ENCODE results near the gene ATRAID.
"Not testable (repeated sequence)": the region's sequence is repeated elsewhere in the genome, so short reads cannot be mapped to it uniquely, and the experiment has no call there.

ATRAID gene, protein sequence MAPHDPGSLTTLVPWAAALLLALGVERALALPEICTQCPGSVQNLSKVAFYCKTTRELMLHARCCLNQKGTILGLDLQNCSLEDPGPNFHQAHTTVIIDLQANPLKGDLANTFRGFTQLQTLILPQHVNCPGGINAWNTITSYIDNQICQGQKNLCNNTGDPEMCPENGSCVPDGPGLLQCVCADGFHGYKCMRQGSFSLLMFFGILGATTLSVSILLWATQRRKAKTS

DNA sequence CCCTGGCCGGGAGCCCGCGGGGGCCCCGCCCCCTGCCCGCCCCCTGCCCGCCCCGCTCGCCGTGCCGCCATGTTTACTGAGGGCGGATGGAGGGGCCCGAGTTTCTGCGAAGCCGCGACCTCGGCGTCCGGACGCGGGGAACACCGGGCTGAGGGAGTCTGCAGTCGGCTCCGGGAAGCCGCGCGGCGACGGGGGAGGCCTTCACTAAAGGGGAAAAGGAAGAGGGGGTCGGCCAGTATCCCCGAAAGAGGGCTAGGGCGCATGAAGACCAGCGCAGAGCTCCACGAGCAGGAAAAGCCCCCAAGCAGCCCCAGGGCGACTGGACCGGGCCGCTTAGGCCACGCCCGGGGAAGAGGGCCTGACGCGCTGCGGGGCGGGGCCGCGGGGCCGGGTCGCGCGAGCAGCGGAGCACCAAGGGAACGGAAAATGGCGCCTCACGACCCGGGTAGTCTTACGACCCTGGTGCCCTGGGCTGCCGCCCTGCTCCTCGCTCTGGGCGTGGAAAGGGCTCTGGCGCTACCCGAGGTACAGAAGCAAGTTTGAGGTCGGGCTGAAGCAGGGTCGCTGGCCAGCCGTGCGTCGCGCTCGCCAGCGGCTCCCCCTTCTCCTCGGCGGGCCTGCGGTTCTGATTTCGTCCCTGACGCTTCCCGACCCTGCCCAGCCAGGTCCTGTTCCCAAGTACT lies at the start of gene ATRAID, which contains the start of gene SLC5A6:
Gene ATRAID (plus strand): TSS at position 99 of the 683 bp plus-strand sequence. CDS start 328 bp downstream, at position 427.
Gene SLC5A6 (minus strand): TSS at position 326 of the 683 bp plus-strand sequence. CDS start 4,618 bp downstream, outside the sequence.
- FAIRE-seq, result peak; percentile 64
- peak; percentile 87 for DNase-seq (ENCODE audit: extremely low spot score, insufficient read length, low read depth)

DNA sequence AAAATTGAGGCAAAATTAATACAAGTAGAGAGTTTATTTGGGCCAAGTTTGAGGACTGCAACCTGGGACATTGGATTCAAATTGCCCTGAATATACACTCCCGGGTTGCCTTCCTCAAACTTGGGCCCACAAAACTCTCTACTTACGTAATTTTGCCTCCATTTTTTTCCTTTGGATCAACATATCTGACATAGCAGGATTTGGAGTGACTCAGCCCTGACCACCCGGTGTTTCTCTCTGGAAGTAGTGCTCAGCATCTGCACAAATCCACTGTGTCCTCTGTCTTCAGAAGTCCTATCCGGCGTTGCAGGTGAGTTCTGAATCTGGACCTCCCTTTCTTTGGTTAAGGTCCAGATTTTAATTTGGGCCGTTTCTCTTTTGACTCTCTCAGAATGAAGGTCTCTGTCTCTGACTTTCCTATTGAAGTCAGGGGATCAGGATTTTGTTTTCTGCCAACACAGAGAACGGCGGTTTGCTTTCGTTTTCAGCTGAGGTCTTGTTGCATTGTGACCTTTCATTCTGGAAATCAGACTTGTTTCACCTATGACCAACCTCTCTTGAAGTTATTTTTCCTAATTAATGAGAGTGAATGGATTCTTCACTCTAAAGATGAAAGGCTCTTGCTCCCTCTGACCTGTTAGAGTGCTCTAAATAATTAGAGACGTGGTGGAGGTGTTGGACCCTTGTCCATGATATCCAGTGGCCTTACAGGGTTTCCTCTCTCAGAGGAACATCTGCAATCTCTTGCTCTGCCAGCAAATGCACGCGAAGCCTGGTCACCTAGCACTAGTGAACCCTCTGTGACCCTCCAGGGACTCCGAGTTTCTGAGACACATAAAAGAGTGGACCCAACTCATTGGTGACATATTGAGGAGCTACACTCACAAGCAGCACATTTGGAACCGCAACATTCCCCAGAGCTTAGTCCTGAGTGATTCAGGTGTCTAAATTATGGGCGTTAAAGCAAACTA lies 49.4 kb upstream of the ATRAID start:
- peak; percentile 69 for FAIRE-seq
- no peak for DNase-seq (ENCODE audit: extremely low spot score, insufficient read length, low read depth)

DNA sequence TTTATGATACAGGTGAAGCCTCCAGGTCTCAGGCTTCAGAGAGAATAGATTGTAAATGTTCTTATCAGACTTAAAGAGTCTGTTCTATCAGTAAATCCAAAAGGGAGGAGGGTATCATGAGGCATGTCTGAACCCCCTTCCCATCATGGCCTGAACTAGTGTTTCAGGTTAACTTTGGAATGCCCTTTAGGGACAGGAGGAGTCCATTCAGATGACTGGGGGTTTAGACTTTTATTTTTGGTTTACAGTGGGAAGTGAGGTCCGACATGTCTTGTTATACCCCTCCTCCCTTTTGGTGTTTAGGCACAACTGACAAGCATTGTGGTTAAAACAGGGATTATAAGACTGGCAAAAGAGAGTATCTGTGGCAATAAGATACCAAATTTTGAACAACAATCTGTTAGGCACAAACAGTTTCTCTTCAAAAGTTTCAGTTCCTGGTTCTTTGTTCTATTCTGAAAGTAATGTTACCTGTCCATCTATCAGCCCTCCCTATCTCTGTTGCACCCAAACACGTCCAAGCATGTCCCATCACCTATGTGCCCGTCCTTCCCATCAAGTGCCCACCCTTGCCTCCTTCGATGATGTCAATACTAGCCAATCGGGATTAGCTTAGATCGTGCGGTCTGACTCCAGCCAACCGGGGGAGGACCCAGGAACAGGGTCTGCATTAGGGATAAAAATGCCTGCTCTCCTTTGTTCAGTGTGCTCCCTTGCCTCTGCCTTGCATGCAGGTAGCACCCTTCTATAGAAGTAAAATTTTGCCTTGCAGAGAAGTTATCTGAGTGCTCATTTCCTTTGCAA lies 46.7 kb upstream of the ATRAID start:
- DNase-seq (ENCODE audit: extremely low spot score, insufficient read length, low read depth) (no peak), FAIRE-seq (peak; percentile 77)

DNA sequence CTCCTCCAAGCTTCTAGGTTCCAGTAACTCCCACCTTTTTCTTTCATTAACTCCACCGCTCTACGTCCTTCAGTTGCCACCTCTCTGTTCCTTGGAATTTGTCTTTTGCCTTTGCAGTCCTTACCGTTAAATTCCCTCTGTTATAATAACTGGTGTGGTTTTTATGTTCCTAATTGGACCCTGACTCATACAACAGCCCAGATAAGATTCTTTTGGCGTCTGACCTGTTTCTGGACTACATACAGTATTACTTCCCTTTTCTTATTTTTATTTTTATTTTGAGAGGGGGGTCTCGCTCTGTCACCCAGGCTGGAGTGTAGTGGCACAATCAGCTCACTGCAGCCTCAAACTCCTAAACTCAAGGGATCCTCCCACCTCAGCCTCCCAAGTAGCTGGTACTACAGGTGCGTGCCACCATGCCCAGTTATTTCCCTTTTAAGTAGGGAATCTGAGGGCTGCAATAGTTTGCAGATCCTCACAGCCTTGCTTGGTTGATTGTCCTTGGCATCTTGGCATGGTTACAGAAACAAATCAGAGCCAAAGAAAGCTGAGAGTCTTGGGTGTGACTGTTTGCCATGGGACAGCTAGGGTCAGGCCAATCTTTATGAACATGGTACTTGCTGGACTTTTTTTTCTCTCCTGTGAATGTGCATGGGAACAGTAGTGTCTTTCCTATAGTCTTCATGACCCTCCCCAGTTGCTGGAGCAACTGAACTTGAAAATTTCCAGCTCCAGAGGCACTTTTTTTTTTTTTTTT lies 41.1 kb upstream of the ATRAID start:
- DNase-seq (ENCODE audit: extremely low spot score, insufficient read length, low read depth) (no peak), FAIRE-seq (no peak)

DNA sequence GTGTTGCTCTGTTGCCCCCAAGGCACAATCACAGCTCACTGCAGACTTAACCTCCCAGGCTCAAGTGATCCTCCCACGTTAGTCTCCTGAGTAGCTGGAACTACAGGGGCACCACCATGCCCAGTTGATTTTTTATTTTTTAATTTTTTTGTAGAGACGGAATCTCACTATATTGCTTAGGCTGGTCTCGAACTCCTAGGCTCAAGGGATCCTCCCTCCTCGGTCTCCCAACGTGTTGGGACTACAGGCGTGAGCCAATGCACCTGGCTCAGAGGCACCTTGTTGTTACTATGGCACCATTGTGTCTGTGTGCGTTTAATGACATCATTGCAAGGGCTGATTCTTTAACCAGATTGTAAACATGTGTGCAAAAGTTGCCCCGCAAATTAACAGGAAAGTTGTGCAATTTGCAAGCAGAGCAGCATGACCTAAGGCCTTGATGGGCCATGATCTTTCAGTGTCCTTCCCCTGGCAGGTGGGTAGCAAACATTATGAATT lies 40.4 kb upstream of the ATRAID start:
- FAIRE-seq (no peak), DNase-seq (ENCODE audit: extremely low spot score, insufficient read length, low read depth) (no peak)

DNA sequence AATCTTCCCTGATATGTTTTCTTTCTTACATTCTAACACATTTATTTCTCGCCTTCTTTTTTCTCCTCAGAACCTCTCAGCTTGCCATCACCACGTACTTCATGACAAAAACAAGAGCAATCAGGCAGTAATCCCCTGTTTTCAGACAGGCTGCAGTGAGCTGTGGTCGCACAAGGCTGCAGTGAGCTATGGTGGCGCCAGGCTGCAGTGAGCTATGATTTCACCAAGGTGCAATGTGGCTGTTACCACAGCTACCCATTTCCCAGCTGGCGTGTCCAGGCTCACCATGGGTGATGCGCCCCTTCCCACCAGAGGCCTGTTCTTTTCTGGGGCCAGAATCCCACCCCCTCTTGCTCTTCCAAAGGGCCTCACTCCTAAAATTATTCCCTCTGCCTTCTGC lies 37.2 kb upstream of the ATRAID start:
- no peak for DNase-seq (ENCODE audit: extremely low spot score, insufficient read length, low read depth)
- FAIRE-seq, result no peak

DNA sequence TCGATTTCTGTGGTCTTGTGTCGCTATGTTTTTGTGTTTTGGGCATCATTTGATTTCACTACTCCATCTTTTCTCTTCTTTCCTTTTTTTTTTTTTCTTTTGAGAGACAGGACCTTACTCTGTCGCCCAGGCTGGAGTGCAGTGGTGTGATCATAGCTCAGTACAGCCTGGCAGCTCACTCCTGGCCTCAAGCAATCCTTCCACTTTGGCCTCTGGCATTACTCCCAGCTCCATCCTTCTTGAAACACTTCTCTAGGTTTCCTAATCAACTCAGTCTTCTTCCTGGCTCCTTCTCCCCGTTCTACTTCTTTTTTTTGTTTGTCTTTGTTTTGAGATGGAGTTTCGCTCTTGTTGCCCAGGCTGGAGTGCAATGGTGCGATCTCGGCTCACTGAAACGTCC lies 36.5 kb upstream of the ATRAID start:
- DNase-seq (ENCODE audit: extremely low spot score, insufficient read length, low read depth), result no peak

DNA sequence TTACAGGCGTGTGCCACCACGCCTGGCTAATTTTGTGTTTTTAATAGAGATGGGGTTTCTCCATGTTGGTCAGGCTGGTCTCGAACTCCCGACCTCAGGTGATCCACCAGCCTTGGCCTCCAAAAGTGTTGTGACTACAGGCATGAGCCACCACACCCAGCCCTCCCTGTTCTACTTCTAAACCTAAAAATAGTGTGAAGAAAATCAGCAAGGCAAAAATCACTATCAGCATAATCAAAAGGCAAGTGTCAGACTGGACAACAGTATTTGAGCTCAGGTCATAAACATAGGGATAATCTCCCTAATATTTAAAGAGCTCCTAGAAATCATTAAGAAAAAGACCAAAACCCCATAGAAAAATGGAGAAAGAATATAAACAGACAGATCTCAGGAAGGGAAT lies 36.1 kb upstream of the ATRAID start:
- not testable (repeated sequence) for DNase-seq (ENCODE audit: extremely low spot score, insufficient read length, low read depth); FAIRE-seq

More for the DNA sequence above, 36.5 kb upstream of the ATRAID start:
- no peak for FAIRE-seq

DNA sequence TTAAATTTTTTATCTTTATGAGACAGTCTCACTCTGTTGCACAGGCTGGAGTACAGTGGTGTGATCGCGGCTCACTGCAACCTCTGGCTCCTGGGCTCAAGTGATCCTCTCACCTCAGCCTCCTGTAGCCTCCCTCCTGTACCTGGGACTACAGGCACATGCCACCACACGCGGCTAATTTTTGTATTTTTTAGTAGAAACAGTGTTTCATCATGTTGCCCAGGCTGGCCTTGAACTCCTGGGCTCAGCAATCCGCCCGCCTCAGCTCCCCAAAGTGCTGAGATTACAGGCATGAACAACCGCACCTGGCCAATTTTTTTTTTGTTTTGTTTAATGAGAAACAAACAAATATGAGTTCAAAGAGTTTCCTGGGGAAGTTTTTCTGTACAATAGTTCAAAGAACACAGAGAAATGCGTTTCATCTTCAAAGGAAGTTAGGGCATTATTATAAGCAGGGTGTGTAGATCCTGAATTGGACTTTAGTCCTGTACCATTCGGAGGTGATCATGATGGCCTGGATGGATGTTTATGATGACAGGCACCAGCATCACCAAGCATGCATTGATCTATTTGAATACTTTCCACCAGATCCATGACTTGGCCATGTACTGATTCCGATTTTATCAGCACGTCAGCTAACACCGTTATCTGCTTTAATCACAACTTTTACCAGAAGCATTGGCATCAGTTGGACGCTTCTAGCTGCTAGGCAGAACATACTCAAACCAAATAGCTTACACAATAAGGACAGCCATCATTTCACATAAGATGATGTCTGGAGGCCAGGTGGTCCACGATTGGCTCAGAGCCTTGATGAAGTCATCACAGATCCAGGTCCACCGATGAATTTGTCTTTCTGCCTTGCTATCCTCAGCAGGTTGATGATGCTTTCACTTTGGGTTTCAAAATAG lies 34.1 kb upstream of the ATRAID start:
- DNase-seq (ENCODE audit: extremely low spot score, insufficient read length, low read depth) (no peak), FAIRE-seq (no peak)

DNA sequence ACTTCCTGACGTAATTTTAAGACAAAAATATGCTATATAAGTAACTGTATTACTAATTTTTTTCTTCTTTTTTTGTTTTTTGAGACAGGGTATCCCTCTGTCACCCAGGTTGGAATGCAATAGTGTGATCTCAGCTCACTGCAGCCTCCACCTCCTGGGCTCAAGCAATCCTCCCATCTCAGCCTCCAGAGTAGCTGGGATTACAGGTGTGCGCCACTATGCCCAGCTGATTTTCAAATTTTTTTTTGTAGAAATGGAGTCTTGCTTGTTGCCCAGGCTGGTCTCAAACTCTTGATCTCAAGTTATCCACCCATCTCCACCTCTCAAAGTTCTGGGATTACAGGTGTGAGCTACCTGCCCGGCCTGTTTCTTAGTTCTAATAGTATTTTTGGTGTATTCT lies 33.4 kb upstream of the ATRAID start:
- DNase-seq (ENCODE audit: extremely low spot score, insufficient read length, low read depth) (no peak), FAIRE-seq (no peak)

DNA sequence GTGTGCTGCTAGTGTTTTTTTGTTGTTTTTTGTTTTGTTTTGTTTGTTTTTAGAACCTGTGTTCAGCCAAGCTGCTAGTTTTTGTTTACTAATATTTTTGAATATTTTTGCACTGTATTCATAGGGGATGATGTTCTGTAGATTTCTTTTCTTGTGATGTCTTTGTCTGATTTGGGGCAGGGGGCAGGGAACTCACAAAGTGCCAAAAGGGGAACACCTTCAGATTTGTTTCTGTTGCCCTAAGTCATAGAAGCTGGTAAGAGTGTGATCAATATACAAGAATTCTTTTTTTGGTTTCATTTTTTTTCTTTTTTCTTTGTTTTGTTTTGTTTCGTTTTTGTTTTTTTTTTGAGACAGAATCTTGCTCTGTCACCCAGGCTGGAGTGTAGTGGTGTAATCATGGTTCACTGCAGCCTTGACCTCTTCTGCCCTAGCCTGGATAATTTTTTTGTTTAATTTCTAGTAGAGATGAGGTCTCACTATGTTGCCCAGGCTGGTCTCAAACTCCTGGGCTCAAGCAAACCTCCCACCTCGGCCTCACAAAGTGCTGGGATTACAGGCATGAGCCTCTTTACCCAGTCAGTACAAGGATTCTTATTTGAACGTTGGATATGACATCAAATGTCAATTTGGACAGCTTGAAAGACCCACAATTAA lies 32.4 kb upstream of the ATRAID start:
- no peak for DNase-seq (ENCODE audit: extremely low spot score, insufficient read length, low read depth)
- FAIRE-seq, result no peak

DNA sequence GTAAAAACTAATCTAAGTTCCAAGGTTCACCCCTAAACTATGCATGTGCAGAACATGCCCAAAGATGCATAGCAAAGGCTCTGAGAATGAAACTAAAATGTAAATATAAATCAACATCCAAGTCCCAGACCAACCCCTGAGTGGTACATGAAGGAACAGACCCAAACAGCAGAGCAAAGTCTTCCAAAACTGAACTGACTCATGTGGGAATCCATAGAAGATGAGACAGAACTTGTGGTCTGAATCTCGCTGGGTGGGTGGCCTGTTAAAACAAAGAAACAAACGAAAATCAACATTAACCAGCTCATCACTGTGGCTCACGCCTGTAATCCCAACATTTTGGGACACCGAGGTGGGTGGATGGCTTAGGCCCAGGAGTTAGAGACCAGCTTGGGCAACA lies 29.5 kb upstream of the ATRAID start:
- DNase-seq (ENCODE audit: extremely low spot score, insufficient read length, low read depth) (no peak), FAIRE-seq (no peak)

DNA sequence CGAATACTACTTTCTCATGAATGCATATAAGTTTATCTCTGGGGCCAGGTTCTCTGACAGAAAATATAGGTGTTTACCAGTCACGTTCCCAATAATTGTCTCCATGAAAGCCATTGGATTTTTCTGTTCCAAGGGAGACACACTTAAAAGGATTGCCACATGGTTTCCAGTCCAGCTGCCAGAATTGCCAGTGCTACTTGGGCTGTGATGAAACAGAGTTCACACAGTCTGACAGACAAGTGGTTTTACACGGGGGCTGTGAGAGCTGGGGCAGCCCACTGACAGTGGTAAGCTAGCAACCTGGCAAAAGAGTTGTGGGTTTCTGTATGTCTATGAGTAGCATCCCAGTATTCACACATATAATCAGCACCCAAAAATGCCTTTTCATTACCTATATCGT lies 27.7 kb upstream of the ATRAID start:
- no peak for DNase-seq (ENCODE audit: extremely low spot score, insufficient read length, low read depth)

DNA sequence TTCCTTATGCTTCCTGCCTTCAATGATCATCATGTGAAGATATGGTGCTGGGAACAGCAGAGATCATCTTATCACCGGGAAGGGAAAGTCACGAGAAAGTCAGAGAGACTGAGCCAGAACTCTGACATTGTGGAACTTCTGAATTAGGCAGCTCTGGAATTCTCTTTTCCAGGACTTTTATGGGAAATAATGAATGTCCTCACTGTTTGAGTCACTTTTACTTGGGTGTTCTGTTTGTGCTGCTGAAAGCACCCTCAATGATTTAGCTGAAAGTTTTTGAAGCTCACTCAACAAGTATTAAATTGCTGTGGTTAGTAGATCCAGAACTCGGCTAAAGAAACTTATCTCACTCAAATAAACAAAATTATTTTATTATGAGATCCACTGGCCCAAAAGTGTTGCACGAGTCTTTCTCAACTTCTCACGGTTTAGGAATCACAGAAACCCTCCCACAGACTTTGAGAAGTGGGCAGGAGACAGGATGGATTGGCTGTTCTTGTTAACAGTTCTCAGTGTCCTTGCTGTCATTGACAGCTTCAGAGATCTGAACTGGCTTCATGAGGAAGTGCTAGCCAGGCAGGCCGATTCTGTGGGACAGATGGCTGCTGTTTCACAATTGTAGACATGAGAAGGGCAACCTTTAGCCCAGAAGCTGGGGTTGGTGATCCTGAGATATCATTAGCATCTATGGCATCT lies 26.4 kb upstream of the ATRAID start:
- FAIRE-seq (no peak), DNase-seq (ENCODE audit: extremely low spot score, insufficient read length, low read depth) (no peak)

More for the DNA sequence above, 27.7 kb upstream of the ATRAID start:
- FAIRE-seq, result no peak

DNA sequence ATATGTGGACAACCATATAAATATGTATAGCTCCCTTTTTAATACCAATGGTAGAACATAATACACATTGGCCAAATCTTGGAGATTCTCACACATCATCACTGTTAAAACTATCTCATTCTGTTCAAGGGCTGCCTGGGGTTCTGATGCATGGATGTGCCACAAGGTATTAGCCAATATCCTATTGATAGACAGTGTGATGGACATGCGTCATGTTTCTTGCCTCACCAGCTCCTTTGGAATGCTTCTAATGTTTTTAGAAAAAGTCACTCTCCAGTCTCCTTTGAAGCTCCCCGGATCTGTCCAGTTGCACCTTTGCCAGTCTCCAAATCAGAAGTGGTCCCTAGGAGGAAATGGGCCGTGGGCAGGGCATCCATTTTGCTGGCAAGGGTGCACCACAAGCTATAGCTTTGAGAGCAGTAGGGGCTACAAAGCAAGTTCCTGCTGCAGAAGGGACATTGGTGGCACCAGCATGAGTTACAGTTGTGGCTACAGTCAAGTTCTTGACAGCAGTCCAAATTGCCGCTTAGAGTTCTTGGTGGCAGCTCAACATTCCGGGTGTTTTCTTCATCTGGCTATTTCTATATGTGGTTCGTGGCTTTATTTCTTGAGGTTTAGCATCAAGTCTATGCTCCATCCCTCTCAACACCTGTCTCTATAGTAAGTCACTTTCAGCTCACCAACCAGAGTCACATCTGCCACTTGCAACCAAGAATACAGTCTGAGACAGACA lies 25.1 kb upstream of the ATRAID start:
- no peak for FAIRE-seq
- no peak for DNase-seq (ENCODE audit: extremely low spot score, insufficient read length, low read depth)

DNA sequence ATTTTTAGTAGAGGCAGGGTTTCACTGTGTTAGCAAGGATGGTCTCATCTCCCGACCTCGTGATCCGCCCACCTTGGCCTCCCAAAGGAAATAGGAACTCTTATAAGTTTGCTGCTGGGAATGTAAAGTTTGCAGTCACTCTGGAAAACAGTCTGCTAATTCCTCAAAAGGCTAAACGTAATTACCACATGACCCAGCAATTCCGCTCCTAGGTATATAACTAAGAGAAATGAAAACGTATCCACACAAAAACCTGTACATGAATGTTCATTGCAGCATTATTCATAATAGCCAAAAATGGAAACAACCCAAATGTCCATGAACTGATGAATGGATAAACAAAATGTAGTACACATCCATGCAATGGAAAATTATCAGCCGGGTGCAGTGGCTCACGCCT lies 21.9 kb upstream of the ATRAID start:
- no peak for DNase-seq (ENCODE audit: extremely low spot score, insufficient read length, low read depth)
- FAIRE-seq, result no peak

Measured in GM18507 (cell line).